ENCODE results near the gene STOML3. TPM values are rescaled to one million over a fixed set of nuclear protein-coding genes. Genes with fewer than 3 reads are reported as not detected.

STOML3 gene
- total and polyA plus RNA-seq, 2 of the 4 experiments (the other 2 are of a cell fraction) = not detected

DNA sequence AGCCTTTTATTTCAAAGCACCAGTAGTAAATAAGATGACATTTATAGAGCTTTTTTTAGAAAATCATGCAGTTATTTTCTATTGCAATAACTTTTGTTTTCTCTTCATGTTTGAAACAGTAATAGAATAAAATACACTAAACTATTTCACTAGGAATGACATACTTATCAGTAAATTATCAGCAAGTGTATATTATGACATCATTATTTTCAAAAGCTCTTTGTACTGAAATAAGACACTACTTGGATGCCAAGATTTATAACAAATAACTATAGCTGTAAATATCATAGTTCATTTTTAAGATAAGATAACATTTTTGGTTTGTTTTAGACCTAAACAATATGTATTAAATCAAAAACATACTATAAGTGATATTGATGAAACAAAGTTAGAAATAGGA is 56.8 kb downstream of the STOML3 start:
- Histone ChIP-seq H3K4me2 (ENCODE audit: low read depth, low read length) (no peak overlapping the region), H3K4ac (ENCODE audit: low read depth, low read length) (no peak overlapping the region), H3K9me3 (ENCODE audit: control insufficient read depth, insufficient read depth, low read length) (no peaks in the 10 kb centered on the region), H4K5ac (ENCODE audit: low read depth, low read length) (no peak overlapping the region), H2BK20ac (ENCODE audit: low read depth, low read length) (no peak overlapping the region), H2BK5ac (ENCODE audit: low read depth, low read length, poor library complexity, severe bottlenecking) (no peak overlapping the region), H2BK15ac (ENCODE audit: low read depth, low read length) (no peak overlapping the region), H3K36me3 (ENCODE audit: control insufficient read depth, insufficient read depth, low read length) (no peaks in the 10 kb centered on the region), H4K91ac (ENCODE audit: insufficient read depth, low read depth, low read length) (no peak overlapping the region), H2AFZ (replicated peaks; ENCODE audit: low read length, poor library complexity) (no peak overlapping the region), H3K4me3 (ENCODE audit: insufficient read depth, low read depth, low read length) (no peak overlapping the region), H3K27me3 (ENCODE audit: control insufficient read depth, insufficient read depth, low read length) (no peaks in the 10 kb centered on the region), H3K4me1 (ENCODE audit: control insufficient read depth, insufficient read depth, low read length) (no peaks in the 10 kb centered on the region), H3K23ac (ENCODE audit: low read depth, low read length) (no peak overlapping the region), H3K9ac (ENCODE audit: low read depth, low read length) (no peak overlapping the region), H4K20me1 (ENCODE audit: insufficient read depth, low read length) (no peaks in the 10 kb centered on the region), H3K79me1 (ENCODE audit: low read depth in 1 of 2, low read length in 2 of 2) (no peaks in the 10 kb centered on the region), H3K14ac (replicated peaks; ENCODE audit: low read depth, low read length) (no peak overlapping the region), H3K9me1 (ENCODE audit: insufficient read depth, low read length) (no peaks in the 10 kb centered on the region), H2AK5ac (ENCODE audit: low read depth, low read length) (no peak overlapping the region), H2AK9ac (replicated peaks; ENCODE audit: low read depth, low read length, poor library complexity) (no peak overlapping the region), H4K8ac (ENCODE audit: low read depth in 2 of 2, low read length in 2 of 2) (no peak overlapping the region), H3K27ac (ENCODE audit: insufficient read depth, low read length) (no peak overlapping the region), H3K18ac (ENCODE audit: low read depth, low read length) (no peak overlapping the region), H3K56ac (ENCODE audit: extremely low read depth, insufficient read depth, low read length) (no peak overlapping the region), H2BK120ac (ENCODE audit: low read depth, low read length) (no peak overlapping the region)
- DNase-seq (no peak), ATAC-seq (ENCODE audit: low read depth) (no peak)
- in situ Hi-C loops (cut with MboI; ENCODE audit: low sequenced_read_pairs) (no loop called here), dilution Hi-C loops (cut with HindIII; ENCODE audit: low sequenced_read_pairs, unreplicated experiment) (no loop called here), intact Hi-C loops (cut with micrococcal nuclease) (no loop called here)
- no peak for TF ChIP-seq POLR2A (IDR thresholded peaks at IDR 0.05; ENCODE audit: low read depth, low read length)
- TF ChIP-seq, protein P1, sequence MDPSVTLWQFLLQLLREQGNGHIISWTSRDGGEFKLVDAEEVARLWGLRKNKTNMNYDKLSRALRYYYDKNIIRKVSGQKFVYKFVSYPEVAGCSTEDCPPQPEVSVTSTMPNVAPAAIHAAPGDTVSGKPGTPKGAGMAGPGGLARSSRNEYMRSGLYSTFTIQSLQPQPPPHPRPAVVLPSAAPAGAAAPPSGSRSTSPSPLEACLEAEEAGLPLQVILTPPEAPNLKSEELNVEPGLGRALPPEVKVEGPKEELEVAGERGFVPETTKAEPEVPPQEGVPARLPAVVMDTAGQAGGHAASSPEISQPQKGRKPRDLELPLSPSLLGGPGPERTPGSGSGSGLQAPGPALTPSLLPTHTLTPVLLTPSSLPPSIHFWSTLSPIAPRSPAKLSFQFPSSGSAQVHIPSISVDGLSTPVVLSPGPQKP (IDR thresholded peaks at IDR 0.05; ENCODE audit: borderline replicate concordance, low read depth, low read length) = no peak
- TF ChIP-seq MAFK (IDR thresholded peaks at IDR 0.05; ENCODE audit: low read depth, low read length) = no peak
- TF ChIP-seq RCOR1 (IDR thresholded peaks at IDR 0.05; ENCODE audit: insufficient replicate concordance, low read length) = no peak
- TF ChIP-seq RFX5 (IDR thresholded peaks at IDR 0.05; ENCODE audit: low read depth, low read length) = no peak
- TF ChIP-seq USF2 (IDR thresholded peaks at IDR 0.05; ENCODE audit: low read depth, low read length) = no peak
- no TSS peak for BruUV-seq (replicated peaks)
- POLR2A ChIA-PET (ENCODE audit: unreplicated experiment) = no interaction called here
- CTCF ChIA-PET = interaction anchor here (0.7 kb wide), 1 partner anchor 35 kb away, joined by 3 read pairs; no protein-coding TSS in a partner anchor

All from IMR-90 (cell line).